Inflammatory macrophage treated with lipopolysaccharide for 1 hour (primary cell): Measurements from ENCODE around the gene IL17REL.
"Not testable (repeated sequence)": the region's sequence is repeated elsewhere in the genome, so short reads cannot be mapped to it uniquely, and the experiment has no call there.

ENCODE experiments used
- DNase-seq, 2 donors: peaks; one replicate each; pipeline ENCODE4 v3.0.0-alpha.2; 2020 to 2022

IL17REL gene

DNA sequence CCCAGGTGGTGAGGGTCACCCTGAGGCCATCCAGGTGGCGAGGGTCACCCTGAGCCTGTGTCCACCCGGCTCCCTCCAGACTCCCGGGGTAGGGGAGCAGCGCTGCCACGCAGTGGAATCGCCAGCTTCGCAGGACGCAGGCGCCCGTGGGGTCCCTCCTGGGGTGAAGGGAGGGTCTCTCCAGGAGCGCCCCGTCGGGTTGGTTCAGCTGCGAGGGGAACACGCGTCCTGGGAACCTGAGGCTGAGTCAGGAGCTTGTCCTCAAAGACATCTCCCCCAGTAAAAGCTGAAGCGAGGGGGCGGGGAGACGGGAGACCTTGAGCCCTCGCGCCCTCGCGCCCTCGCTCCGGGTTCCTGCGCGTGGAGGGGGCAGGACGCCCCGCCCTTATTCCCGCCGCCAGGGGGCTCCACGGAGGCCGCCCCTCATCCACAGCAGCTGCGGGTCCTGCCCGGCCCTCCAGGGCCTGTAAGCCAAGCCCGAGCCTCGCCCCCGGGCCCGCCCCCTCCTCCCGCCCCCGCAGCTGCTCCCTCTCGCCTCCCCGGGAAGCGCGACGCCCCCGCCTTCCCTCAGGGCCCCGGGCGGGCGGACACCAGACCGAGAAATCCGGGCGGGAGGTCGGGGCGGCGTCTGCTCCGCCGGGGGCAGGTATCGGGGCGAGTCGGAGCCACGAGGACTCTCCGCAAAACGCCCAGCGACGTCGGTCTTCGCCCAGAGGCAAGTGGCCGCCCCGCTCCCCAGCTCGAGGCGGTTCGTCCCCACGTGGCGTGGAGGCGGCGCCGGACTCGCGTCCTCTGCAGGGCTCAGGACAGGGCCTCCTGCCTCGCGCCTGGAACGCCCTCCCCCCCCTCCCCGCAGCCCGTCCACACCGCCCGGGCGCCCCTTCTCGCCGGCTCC is 29.2 kb downstream of the IL17REL start:
- no peak for DNase-seq

DNA sequence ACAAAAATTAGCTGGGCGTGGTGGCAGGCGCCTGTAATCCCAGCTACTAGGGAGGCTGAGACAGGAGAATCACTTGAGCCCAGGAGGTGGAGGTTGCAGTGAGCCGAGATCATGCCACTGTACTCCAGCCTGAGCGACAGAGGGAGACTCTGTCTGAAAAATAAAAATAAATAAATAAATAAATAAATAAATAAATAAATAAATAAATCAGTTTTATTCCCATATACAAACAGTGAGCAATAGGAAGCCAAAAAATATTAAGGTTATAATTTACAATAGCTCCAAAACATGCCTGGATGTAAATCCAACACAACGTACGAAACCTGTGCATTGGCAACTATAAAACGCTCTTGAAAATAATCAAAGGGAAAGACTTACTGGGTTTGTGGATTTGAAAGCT is 30.8 kb downstream of the IL17REL start:
- not testable (repeated sequence) for DNase-seq

DNA sequence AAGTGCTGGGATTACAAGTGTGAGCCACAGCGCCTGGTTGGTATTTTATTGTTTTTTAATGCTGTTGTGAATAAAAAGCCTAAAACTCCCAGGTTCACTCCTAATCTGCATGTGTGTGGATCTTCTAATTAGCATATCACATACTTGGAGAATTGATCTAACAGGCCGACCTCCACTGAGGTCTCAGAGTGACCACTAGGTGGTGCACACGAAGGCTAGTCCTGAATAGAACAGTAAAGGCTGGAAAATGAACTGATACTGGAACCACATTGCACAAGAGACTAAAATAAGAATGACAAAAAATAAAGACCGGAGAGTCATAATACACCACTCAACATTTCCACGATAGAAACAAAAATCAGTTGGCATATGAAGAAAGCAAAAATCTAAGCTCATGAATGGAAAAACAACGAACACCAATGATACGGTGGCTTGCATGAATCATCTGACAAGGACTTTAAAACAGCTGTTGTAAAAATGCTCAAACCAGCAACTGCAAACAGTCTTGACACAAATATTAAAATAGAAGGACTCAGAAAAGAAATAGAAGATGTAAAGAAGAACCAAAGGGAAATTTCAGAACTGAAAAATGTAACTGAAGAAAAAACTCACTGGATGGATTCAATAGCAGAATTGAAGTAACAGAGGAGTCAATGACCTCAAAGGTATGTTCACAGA is 32.8 kb downstream of the IL17REL start:
- peak; percentile 66 to 81 for DNase-seq

DNA sequence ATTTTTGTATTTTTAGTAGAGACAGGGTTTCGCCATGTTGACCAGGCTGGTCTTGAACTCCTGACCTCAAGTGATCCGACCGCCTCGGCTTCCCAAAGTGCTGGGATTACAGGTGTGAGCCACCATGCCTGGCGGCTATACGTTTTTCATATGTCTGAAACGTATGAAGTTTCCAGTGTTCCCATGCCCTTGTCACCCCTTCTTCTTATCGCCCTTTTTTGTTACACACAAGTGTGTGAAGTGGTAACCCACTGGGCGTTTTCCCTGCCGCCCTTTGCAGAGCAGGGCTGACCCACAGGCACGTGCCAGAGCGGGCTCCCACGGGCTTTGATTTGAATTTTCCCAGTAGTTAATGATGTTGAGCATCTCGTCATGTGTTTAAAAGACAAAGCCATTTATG is 35.0 kb downstream of the IL17REL start:
- no peak for DNase-seq

DNA sequence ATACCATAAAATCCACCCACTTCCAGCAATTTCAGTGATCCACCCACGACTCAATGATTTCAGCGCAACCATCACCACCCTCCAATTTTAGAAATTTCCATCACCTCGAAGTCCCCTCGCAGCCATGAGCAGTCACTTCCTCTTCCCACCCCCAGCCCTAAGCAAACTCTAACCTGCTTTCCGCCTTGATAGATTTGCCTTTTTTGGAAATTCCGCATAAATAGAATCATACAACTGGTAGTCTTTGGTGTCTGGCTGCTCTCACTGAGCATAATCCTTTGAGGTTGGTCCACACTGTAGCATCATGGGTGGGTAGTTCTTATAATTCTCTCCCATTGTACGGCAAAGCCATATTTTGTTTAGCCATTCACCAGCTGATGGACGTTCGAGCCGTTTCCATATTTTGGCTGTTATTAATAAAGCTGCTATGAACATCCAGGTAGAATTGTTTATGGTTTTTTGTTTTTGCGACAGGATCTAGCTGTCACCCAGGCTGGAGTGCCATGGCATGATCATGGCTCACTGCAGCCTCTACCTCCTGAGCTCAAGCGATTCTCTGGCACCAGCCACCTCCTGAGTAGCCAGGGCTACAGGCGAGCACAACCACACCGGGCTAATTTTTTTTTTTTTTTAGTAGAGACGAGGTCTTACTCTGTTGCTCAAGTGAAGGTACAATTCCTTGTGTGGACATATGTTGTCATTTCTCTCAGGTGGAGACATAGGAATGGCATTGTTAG is 36.0 kb downstream of the IL17REL start:
- peak; percentile 93 to 98 for DNase-seq

DNA sequence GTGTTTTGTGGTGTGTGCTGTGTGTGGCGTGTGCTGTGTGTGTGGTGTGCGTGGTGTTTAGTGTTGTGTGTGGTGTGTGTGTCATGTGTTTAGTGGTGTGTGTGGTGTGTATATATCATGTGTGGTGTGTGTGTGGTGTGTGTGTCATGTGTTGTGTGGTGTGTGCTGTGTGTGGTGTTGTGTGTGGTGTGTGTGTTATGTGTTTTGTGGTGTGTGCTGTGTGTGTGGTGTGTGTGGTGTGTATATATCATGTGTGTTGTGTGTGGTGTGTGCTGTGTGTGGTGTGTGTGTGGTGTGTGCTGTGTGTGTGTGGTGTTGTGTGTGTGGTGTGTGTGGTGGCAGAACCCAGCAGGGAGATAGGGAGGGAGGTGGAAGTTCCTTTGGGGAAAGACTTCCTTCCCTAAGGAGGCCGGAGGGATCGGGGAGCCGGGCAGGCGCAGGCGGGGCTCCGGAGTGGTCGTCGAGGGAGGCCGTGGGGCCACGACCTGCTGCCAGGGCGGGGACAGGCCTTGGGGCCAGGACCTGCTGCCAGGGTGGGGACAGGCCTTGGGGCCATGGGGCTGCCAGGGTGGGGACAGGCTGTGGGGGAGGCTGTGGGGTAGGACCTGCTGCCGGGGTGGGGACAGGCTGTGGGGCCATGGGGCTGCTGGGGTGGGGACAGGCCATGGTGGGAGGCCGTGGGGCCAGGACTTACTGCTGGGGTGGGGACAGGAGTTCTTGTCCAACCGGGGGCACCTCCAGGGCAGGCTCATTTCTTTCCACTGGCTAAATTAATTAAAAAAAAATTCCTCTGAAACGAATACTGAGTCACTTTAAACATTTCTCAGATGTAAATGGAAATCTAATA is 36.8 kb downstream of the IL17REL start:
- peak; percentile 51 to 82 for DNase-seq

DNA sequence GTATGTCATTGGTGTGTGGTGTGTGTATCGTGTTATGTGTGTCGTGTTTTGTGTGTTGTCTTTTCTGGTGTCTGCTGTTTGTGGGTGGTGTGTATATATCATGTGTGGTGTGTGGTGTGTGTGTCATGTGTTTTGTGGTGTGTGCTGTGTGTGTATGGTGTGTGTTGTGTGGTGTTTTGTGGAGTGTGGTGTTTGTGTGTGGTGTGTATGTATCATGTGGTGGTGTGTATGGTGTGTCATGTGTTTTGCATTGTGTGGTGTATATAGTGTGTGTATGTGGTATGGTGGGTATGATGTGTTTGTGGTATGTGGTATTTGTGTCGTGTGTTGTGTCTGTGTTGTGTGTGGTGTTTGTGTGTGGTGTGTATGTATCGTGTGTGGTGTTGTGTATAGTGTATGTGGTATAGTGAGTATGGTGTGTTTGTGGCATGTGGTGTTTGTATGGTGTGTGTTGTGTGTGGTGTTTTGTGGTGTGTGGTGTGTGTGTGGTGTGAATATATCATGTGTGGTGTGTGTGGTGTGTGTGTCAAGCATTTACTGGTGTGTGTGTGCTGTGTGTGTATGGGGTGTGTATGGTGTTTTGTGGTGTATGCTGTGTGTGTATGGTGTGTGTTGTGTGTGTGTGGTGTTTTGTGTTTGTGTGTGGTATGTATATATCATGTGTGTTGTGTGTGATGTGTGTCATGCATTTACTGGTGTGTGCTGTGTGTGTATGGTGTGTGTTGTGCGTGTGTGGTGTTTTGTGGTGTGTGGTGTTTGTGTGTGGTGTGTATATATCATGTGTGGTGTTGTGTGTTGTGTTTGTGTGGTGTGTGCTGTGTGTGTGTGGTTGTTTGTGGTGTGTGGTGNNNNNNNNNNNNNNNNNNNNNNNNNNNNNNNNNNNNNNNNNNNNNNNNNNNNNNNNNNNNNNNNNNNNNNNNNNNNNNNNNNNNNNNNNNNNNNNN is 39.3 kb downstream of the IL17REL start:
- DNase-seq: no peak

DNA sequence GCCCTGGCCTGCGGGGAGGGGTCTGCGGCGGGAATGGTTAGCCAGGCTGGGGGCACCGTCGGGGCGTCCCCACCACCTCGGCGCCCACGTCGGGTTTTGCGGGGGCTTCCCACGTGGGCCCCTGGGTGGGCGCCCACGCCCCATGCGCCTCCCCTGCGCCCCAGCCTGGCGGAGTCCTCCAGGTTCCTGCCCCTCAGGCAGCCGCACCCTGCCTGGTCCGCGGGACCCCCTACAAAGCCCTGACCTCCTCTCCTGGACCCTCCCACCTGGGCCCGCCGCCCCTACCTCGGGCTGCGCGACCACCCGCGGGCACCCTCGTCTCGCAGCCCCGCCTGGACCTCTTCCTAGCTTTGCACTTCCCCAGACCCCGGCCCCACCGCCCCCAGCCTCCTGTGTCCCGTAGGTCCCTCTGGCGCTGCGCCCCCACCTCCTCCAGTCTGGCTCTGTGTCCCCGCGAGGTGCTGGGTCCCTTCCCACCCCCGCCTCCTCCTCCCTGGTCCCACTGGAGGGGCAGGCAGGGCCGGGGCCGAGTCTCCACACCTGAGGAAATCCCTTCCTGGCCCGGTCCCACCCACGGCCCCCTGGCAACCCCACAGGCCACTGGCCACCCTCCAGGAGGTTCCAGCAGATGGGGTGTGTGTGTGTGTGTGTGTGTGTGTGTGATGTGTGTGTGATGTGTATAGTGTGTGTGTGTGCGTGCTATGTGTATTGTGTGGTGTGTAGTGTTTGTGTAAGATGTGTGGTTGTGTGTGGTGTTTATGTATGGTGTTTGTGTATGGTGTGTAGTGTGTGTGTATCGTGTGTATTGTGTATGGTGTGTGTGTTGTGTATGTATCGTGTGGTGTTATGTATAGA is 40.2 kb downstream of the IL17REL start:
- no peak for DNase-seq

DNA sequence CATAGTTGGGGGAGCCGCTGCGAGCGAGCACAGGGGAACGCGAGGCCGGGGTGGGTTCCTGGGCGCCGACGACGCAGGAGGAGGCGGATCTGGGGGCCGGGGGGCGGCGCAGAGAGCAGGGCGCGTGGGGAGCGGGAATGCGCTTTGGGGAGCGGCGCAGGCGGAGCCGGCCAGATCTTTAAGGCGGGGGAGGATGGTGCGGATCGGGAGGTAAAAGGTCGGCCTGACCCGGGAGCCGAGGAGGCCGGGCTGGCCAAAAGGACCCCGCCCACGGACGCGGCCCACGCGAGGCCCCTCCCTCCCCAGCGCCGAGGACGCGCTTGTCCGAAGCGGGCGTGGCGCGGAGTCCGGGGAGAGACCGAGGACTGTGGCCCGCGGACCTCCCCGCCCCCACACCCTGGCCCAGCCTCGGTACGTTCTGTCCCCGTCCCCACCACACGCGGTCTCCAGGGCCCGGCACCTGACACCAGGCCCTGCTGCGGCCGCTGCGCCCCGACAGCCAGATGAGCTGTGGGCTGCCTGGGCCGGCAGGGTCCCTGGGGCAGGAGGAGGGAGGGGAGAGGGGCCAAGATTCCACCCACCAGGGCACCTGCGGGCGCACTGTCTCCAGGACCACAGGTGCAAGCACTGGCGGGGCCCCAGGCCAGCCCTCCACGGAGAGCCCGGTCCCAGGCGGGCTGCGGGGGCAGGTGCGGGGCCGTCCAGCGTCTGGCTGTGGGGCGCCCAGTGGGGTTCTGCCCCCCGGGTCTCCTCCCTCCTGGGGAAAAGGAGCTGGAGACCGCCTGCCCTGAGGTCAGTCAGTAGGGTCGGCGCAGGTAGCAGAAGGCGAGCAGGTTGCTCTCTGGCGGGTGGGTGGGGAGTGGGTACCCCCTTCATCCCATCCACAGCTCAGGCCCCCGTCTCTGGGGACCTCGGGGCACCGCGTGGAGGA is 41.1 kb downstream of the IL17REL start:
- peak; percentile 85 to 89 for DNase-seq

DNA sequence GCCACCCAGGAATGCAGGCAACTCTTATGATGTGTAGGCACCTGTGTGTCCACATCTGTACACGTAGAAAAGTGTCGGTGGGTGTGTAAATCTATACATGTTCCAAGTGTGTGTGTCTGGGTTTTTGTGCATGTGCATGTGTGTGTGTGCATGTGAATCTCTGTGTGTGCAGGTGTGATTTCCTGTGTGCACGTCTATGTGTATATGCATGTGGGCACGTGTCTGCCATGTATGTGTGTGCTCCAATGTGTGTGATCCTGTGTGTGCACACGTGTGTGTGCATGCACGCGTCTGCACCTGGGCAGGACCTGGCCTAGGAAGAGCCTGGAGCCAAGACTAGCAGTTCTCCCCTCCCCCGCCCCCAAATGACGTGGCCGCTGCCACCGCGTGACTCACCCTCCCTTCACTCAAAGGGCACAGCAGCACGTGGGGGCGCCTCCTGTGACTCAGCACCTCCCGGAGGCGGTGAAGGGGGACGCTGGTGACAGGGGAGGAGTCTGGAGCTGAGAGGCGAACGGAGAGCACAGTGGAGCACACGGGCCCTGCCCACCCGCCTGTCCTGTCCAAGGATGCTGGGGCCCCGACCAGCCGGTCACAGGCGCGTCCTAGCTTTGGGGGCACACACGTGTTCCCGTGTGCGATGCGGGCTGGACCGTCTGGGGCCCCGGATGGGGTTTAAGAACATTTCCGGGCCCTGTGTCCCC is 41.9 kb downstream of the IL17REL start:
- peak; percentile 97 to 99 for DNase-seq

DNA sequence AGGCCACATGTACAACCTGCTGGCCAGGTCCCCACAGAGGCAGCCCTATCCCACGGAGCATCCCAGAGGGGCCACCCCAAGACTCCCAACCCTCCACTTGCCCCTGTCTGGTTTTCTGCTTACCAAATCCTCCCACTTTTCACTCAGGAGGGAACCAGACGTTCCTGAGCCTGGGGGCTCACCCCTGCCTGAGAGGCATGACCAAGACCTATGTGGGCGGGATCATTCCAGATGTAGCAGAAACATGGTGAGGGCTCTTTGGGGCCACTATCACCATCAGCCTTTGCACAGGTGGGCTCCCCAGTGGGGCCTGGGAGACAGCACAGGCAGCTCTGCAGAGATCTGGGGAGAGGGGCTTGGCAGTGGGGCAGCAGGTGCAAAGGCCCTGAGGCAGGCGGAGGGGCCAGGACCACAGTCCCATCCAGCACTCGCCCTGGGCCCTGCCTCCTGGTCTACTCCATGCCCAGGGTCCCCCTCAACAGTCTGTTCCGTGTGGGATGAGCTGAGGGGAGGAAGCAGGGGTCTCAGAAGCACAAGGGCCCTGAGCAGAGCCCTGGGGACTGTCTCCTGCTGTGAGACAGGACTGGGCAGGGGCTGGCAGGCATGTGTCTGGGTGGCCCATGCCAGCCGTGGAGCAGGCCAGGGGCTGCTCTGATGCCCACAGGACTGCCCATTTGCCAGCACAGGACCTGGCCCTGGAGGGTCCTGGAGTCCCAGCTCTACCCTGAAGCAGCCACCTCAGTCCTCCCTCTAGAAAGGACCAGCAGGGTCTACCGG is 42.6 kb downstream of the IL17REL start:
- DNase-seq: no peak

DNA sequence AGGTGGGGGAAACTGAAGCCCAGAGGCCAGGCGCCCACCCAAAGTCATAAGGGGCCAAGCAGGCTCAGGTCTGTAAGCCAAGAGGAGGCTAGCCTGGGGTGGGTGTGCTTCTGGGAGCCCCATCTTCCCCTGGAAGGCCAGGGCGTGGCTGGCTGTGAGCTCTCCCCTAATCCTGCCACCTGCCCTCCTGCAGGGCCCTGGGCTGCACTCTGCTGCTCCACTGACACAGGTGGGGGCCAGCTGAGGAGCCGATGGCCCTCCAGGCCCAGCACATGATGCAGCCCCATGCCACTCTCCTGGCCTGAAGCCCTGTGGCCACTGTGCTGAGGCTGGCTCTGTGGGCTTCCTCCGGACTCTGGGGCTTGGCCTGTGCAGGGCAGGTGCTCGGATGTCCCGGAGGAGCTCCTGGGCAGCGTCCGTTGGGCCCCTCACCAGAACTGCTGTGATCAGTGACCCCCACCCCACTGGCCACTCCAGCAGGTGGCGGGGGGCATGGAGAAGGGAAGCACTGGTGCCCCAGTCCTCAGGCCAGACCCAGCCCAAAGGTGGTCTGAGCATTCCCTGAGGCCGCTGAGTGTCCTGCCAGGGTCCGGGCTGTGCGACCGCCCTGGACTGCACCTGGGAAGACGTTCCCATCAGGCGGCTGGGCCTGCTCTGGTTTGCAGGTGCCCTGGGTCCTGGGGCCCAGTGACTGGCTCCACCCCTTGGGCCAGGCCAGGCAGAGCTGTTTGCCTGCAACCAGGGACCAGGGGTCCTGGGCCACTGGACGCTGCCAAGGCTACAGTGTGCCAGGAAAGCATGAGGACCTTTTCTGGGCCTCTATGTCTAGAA is 43.5 kb downstream of the IL17REL start:
- DNase-seq: no peak

DNA sequence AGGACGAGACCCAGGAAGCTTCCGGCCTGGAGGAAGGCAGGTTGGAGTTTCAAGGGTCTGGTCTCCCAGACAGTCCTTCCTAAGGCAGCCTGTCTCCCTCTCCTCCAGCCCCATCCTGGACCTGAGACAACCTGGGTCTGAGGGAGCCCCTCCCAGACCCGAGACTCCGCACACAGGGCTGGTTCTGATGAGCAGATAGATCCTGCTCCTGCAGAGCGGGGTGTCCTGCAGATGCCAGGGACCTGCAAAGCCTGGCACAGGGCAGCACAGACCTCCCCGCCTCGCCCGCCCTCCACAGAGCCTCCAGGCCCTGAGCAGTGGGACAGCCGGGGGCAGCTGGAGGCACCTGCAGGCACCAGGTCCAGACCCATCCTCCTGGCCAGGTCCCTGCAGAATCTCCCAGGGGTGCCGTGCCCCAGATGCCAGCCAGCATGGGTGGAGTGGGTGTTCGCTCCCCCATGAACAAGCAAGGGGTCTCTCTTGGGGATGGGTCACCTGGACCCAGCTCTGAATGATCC is 44.2 kb downstream of the IL17REL start:
- no peak for DNase-seq

DNA sequence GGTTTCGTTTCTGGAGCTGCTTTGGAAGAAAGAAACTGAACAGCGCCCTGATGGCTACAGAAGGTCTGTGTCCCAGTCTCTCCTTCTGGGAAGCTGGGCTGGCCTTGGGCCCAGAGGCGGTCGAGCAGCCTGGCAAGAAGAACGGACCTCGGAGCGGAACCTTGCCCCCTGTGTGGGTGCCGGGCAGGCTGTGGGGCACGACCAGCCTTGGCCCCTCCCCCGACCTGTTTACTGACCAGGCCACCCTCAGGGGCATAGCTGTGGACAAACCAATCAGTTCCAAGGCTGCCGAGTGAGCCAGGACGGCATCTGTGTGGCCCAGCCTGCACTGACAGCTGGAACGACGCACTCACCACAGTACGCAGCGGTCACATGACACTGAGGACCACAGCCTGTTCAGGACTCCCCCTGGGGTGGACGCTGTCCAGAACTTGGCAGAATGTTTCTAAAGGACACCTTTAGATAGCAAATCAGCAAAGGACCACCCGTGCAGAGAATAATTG is 44.8 kb downstream of the IL17REL start:
- no peak for DNase-seq

DNA sequence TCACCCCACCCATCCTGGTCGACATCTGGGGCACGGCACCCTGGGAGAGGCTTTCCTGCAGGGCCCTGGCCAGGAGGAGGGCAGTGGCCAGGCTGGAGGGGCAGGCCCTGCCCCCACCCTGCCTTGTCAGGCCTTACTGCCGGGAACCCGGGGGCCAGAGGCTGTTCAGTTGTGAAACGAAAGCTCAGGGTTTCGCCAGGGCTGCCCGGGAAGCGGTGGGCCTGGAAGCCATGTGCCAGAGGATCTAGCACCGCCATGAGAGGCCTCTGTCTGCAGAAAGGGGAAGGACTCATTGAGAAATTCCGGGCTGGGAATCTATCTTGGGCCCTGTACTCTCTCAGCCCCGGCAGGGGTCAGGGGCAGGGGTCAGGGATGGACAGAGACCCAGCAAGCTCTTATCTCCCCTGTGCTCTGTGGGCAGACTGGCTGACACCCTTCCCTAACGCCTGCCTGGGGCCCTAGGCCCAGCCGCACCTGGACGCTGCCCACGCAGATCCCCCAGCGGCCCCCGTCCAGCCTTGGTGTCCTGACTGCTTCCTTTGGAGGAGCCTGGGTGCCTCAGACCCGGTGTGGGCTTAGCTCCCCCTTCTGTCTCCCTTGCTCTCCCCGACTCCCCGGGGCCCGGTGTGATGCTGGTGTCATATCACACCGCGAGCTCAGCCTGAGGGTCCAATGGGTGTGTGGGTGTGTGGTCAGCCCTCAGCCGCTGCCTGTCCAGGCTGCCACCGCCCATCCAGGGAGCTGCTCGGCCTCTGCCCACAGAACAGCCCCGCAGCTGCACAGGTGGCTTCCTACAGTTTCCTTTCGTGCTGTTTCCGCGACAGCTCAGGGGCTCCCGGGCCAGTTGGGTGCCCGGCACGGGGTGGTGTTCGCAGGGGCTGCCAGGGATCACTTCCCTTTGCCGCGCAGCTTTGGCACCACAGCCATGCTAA is 45.5 kb downstream of the IL17REL start:
- DNase-seq: peak; percentile 93 to 94
